ENCODE data around the gene SPAG16.

DNA sequence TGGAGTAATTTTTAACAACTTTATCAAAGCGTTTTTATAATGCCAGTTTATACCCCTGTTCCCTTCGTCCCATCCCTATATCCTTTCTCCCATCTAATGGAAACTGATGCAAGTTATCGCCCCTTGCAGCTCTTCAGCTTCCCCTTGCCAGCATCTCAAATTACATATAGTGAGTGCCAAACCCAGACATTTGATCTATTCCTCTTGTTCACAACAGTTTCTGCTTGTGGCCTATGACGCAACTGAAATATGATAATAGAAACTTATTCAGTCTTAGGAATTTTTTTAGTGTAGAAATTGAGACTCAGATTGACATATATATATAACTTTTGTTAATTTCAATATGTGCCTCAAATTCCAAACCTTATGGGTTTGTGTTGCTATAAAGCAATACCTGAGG is 564.4 kb downstream of the SPAG16 start:
- TF ChIP-seq, protein P1, sequence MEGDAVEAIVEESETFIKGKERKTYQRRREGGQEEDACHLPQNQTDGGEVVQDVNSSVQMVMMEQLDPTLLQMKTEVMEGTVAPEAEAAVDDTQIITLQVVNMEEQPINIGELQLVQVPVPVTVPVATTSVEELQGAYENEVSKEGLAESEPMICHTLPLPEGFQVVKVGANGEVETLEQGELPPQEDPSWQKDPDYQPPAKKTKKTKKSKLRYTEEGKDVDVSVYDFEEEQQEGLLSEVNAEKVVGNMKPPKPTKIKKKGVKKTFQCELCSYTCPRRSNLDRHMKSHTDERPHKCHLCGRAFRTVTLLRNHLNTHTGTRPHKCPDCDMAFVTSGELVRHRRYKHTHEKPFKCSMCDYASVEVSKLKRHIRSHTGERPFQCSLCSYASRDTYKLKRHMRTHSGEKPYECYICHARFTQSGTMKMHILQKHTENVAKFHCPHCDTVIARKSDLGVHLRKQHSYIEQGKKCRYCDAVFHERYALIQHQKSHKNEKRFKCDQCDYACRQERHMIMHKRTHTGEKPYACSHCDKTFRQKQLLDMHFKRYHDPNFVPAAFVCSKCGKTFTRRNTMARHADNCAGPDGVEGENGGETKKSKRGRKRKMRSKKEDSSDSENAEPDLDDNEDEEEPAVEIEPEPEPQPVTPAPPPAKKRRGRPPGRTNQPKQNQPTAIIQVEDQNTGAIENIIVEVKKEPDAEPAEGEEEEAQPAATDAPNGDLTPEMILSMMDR (IDR thresholded peaks at IDR 0.05 in 8 of 11, conservative IDR thresholded peaks at IDR 0.05 in 3 of 11): no peak
- no peak for TF ChIP-seq POLR2AphosphoS5 (IDR thresholded peaks at IDR 0.05)

Data from spleen (tissue), 7 donors.